Skeletal muscle satellite cell (primary cell): ENCODE data around the gene SIRPB1.
"Not testable (repeated sequence)": the region's sequence is repeated elsewhere in the genome, so short reads cannot be mapped to it uniquely, and the experiment has no call there.

Source experiments
- H3K27me3 ChIP-seq: 2 replicates; pipeline ENCODE4 v1.7.0; 2013; ENCODE audit warnings: low read length; ENCODE audit not compliant: control insufficient read depth, insufficient read depth
- H3K36me3 ChIP-seq: 2 replicates; pipeline ENCODE4 v1.7.0; 2013; ENCODE audit warnings: mild to moderate bottlenecking, control low read depth, low read length; ENCODE audit not compliant: insufficient read depth
- H3K4me1 ChIP-seq: 2 replicates; pipeline ENCODE4 v1.7.0; 2013; ENCODE audit warnings: low read length; ENCODE audit not compliant: control insufficient read depth, insufficient read depth
- H3K4me2 ChIP-seq: 2 replicates; pipeline ENCODE4 v1.7.0; 2013; ENCODE audit warnings: mild to moderate bottlenecking, low read length
- H3K4me3 ChIP-seq: 2 replicates; pipeline ENCODE4 v1.7.0; 2013; ENCODE audit warnings: low read length
- H3K9ac ChIP-seq: 2 replicates; pipeline ENCODE4 v1.7.0; 2013; ENCODE audit warnings: mild to moderate bottlenecking, low read depth, low read length, moderate library complexity
- H3K9me3 ChIP-seq: replicated peaks from 2 replicates; pipeline ENCODE4 v1.7.0; 2013; ENCODE audit warnings: mild to moderate bottlenecking, control low read depth, low read length

Gene SIRPB1

GRCh38 chr20:1654996-1655395 is 35.2 kb upstream of the SIRPB1 start:
- no peaks in the 10 kb centered on the region for H3K9me3 ChIP-seq
- no peak overlapping the region for H3K4me3 ChIP-seq
- no peak overlapping the region for H3K4me2 ChIP-seq
- H3K9ac ChIP-seq: no peak overlapping the region
- H3K4me1 ChIP-seq: no peaks in the 10 kb centered on the region
- H3K27me3 ChIP-seq: peaks cover 21% of the 10 kb centered on the region
- no peaks in the 10 kb centered on the region for H3K36me3 ChIP-seq

GRCh38 chr20:1652960-1653359 is 33.2 kb upstream of the SIRPB1 start:
- peaks cover 7% of the 10 kb centered on the region for H3K27me3 ChIP-seq
- no peak overlapping the region for H3K4me2 ChIP-seq
- H3K4me3 ChIP-seq: no peak overlapping the region
- H3K4me1 ChIP-seq: no peaks in the 10 kb centered on the region
- no peaks in the 10 kb centered on the region for H3K9me3 ChIP-seq
- H3K9ac ChIP-seq: no peak overlapping the region
- H3K36me3 ChIP-seq: no peaks in the 10 kb centered on the region

GRCh38 chr20:1652104-1652503 is 32.3 kb upstream of the SIRPB1 start:
- H3K9me3 ChIP-seq: no peaks in the 10 kb centered on the region
- peaks cover 9% of the 10 kb centered on the region for H3K27me3 ChIP-seq
- no peak overlapping the region for H3K4me2 ChIP-seq
- no peak overlapping the region for H3K4me3 ChIP-seq
- no peaks in the 10 kb centered on the region for H3K36me3 ChIP-seq
- no peaks in the 10 kb centered on the region for H3K4me1 ChIP-seq
- H3K9ac ChIP-seq: no peak overlapping the region

- Histone ChIP-seq H3K4me1 (no peaks in the 10 kb centered on the region), H3K9me3 (no peaks in the 10 kb centered on the region), H3K27me3 (peaks cover 10% of the 10 kb centered on the region), H3K9ac (no peak overlapping the region), H3K36me3 (no peaks in the 10 kb centered on the region), H3K4me2 (no peak overlapping the region), H3K4me3 (no peak overlapping the region)
These were observed 31.7 kb upstream of the SIRPB1 start for GRCh38 chr20:1651268-1652058.

- Histone ChIP-seq H3K4me2 (no peak overlapping the region), H3K9me3 (no peaks in the 10 kb centered on the region), H3K4me3 (no peak overlapping the region), H3K4me1 (no peaks in the 10 kb centered on the region), H3K27me3 (peaks cover 10% of the 10 kb centered on the region), H3K9ac (no peak overlapping the region), H3K36me3 (no peaks in the 10 kb centered on the region)
These were observed 28.3 kb upstream of the SIRPB1 start for GRCh38 chr20:1648101-1648500.

GRCh38 chr20:1646975-1647431 is 27.2 kb upstream of the SIRPB1 start:
- Histone ChIP-seq H3K9me3 (no peaks in the 10 kb centered on the region), H3K4me1 (no peaks in the 10 kb centered on the region), H3K4me2 (no peak overlapping the region), H3K27me3 (peaks cover 6% of the 10 kb centered on the region), H3K9ac (no peak overlapping the region), H3K4me3 (no peak overlapping the region), H3K36me3 (no peaks in the 10 kb centered on the region)

- Histone ChIP-seq H3K27me3 (peaks cover 5% of the 10 kb centered on the region), H3K9me3 (no peaks in the 10 kb centered on the region), H3K36me3 (no peaks in the 10 kb centered on the region), H3K4me3 (no peak overlapping the region), H3K4me1 (no peaks in the 10 kb centered on the region), H3K4me2 (no peak overlapping the region), H3K9ac (no peak overlapping the region)
These were observed 24.5 kb upstream of the SIRPB1 start for GRCh38 chr20:1644101-1644962.

GRCh38 chr20:1638643-1639042 is 18.8 kb upstream of the SIRPB1 start:
- not testable (repeated sequence) for H3K27me3 ChIP-seq, H3K9ac ChIP-seq, H3K36me3 ChIP-seq, H3K4me2 ChIP-seq, H3K4me3 ChIP-seq, H3K9me3 ChIP-seq, H3K4me1 ChIP-seq

- no peaks in the 10 kb centered on the region for H3K36me3 ChIP-seq
- no peaks in the 10 kb centered on the region for H3K4me1 ChIP-seq
- no peak overlapping the region for H3K4me3 ChIP-seq
- H3K4me2 ChIP-seq: no peak overlapping the region
- H3K27me3 ChIP-seq: no peaks in the 10 kb centered on the region
- H3K9ac ChIP-seq: no peak overlapping the region
- H3K9me3 ChIP-seq: no peaks in the 10 kb centered on the region
These were observed 17.9 kb upstream of the SIRPB1 start for GRCh38 chr20:1637755-1638154.

- H3K9ac ChIP-seq: no peak overlapping the region
- no peaks in the 10 kb centered on the region for H3K36me3 ChIP-seq
- no peaks in the 10 kb centered on the region for H3K4me1 ChIP-seq
- H3K4me3 ChIP-seq: no peak overlapping the region
- no peak overlapping the region for H3K4me2 ChIP-seq
- H3K27me3 ChIP-seq: no peaks in the 10 kb centered on the region
- no peaks in the 10 kb centered on the region for H3K9me3 ChIP-seq
These were observed 17.4 kb upstream of the SIRPB1 start for GRCh38 chr20:1637226-1637625.

- H3K4me1 ChIP-seq: no peaks in the 10 kb centered on the region
- H3K27me3 ChIP-seq: no peaks in the 10 kb centered on the region
- no peak overlapping the region for H3K9ac ChIP-seq
- no peaks in the 10 kb centered on the region for H3K36me3 ChIP-seq
- no peak overlapping the region for H3K4me2 ChIP-seq
- no peak overlapping the region for H3K4me3 ChIP-seq
- no peaks in the 10 kb centered on the region for H3K9me3 ChIP-seq
These were observed 16.8 kb upstream of the SIRPB1 start for GRCh38 chr20:1636621-1637020.
